NCI-H1694 treated with DMSO at 0.1 percent for 48 hours (cell line): ENCODE results near the gene HDAC1.
A peak's percentile ranks its signal among the peaks of the same experiment; 100 is the strongest.
"Not testable (repeated sequence)": the region's sequence is repeated elsewhere in the genome, so short reads cannot be mapped to it uniquely, and the experiment has no call there.

ENCODE experiments used
- DNase-seq: peaks from one replicate; lab custom pipeline; 2025; lab: John Stamatoyannopoulos, UW

The HDAC1 gene

GRCh38 chr1:32349211-32349708, 57.4 kb downstream of the HDAC1 start:
- DNase-seq = no peak

GRCh38 chr1:32350785-32351398, 59.0 kb downstream of the HDAC1 start:
- no peak for DNase-seq

- peak; percentile 71 for DNase-seq
Measured at GRCh38 chr1:32351399-32352238, 59.7 kb downstream of the HDAC1 start.

- no peak for DNase-seq
Measured at GRCh38 chr1:32352239-32352745, 60.4 kb downstream of the HDAC1 start.

GRCh38 chr1:32352831-32353383, 61.0 kb downstream of the HDAC1 start:
- no peak for DNase-seq

GRCh38 chr1:32353431-32353830, 61.5 kb downstream of the HDAC1 start:
- no peak for DNase-seq

- DNase-seq = no peak
Measured at GRCh38 chr1:32353886-32354570, 62.1 kb downstream of the HDAC1 start.

GRCh38 chr1:32355778-32356177, 63.9 kb downstream of the HDAC1 start:
- not testable (repeated sequence) for DNase-seq

GRCh38 chr1:32356478-32356877, 64.6 kb downstream of the HDAC1 start:
- DNase-seq = no peak

GRCh38 chr1:32357614-32358013, 65.7 kb downstream of the HDAC1 start:
- no peak for DNase-seq

- no peak for DNase-seq
Measured at GRCh38 chr1:32358435-32358834, 66.6 kb downstream of the HDAC1 start.

- DNase-seq = no peak
Measured at GRCh38 chr1:32361308-32361673, 69.4 kb downstream of the HDAC1 start.

GRCh38 chr1:32361674-32362473, 70.0 kb downstream of the HDAC1 start:
- no peak for DNase-seq

- no peak for DNase-seq
Measured at GRCh38 chr1:32362474-32363313, 70.8 kb downstream of the HDAC1 start, which contains the start of the genes FAM229A and TSSK3. FAM229A (minus strand) TSS chr1:32362485; CDS start chr1:32362091, 394 bp downstream. TSSK3 (plus strand) TSS chr1:32362539; CDS start chr1:32362702, 163 bp downstream.

GRCh38 chr1:32363713-32364112, 71.8 kb downstream of the HDAC1 start:
- no peak for DNase-seq

- no peak for DNase-seq
Measured at GRCh38 chr1:32364836-32365235, 73.0 kb downstream of the HDAC1 start.

GRCh38 chr1:32365445-32365844, 73.6 kb downstream of the HDAC1 start:
- no peak for DNase-seq

- no peak for DNase-seq
Measured at GRCh38 chr1:32367912-32368635, 76.2 kb downstream of the HDAC1 start.

GRCh38 chr1:32372149-32372756, 80.4 kb downstream of the HDAC1 start:
- no peak for DNase-seq
